HG03108 (cell line): ENCODE data around the gene CREBBP.

ENCODE experiments used
- ATAC-seq: cut with Tn5 transposase; IDR thresholded peaks from one replicate; pipeline ENCODE4 v1.9.1; 2021; ENCODE audit warnings: moderate library complexity; ENCODE audit not compliant: unreplicated experiment

CREBBP gene

GRCh38 chr16:3825103-3825502, 55.4 kb downstream of the CREBBP start:
- ATAC-seq: no peak

GRCh38 chr16:3824121-3824795, 56.3 kb downstream of the CREBBP start:
- no peak for ATAC-seq

DNA sequence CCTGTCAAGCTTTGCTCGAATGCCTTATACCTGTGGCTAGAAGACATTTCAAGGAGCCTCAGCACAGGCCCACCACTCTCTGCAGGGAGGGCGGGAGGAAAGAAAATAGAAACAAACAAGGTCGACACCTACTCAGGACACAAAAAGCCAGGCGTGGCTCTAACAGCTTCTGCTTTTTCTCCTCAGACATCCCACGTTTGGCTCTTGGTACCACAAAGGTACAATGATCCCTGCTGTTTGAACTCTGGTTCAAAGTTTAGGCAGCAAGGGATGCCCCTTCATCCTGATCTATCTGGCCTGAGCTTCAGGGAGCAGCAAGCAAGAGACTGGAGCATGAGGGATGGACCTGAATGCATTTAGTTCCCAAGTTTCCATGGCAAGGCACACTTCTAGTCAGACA, 57.1 kb downstream of the CREBBP start:
- ATAC-seq: no peak

DNA sequence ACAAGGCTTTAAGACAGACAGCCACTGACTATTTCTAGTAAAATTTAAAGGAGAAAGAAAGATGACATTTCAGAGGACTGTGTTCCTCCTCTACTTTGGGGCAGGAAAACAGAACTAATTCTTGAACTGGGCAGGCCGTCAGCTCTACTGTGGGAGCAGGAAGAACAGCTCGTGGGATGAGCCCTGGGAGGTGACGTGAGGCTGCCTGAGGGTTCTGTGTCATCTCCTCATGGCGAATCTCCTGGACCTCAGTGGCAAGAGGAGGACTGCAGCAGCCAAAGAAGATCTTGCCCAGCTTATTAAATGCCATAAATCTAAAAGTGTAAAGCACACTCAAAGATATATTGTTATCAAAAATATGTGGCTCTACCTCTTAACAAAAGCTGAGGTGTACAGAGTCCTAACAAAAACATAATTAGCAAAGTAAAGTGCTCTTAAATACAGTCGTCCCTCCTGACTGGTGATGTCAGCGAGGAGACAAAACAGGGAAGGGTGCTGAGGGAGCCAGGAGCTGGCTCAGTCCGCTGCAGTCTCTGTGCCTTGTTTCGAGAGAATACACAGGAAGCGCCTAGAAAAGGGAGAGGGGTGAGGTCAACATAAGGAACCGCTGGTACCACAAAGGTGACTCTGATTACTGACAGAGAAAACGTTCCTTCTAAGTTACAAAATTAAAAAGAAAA, 58.0 kb downstream of the CREBBP start:
- no peak for ATAC-seq

DNA sequence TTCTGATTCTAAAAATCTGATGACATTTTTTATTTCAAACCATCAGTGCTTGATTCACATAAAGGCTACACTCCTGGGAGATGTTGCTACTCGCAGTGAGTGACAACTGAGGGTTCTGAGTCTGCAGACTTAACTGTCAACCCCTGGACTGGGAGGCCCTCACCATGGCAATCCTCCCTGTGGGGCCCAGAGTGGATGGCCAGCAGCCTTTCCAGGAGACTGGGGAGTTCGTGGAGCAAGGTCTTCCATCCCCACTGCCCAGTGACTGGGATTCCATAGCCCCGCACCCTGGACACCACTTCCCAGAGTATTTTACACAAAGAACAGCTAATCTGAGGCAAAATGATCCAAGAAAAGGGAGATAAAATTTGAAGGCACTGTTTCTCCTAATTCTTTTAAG, 59.3 kb downstream of the CREBBP start:
- ATAC-seq: no peak

GRCh38 chr16:3819746-3820724, 60.5 kb downstream of the CREBBP start:
- no peak for ATAC-seq

DNA sequence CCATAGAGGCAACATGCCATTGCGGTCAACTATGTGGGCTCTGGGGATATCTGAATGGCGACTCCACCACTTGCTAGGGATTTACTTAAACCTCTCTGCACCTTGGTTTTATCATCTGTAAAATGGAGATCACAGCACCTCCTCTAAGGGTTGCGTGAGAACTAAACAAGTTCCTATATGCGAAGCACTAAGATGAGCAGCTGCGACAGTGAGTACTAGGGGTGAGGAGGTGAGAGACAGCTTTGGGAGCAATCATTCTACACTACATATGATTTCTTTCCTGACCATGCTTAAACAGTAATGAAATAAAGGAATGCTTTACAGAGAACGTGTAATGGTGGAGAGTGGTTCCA, 61.4 kb downstream of the CREBBP start:
- no peak for ATAC-seq

DNA sequence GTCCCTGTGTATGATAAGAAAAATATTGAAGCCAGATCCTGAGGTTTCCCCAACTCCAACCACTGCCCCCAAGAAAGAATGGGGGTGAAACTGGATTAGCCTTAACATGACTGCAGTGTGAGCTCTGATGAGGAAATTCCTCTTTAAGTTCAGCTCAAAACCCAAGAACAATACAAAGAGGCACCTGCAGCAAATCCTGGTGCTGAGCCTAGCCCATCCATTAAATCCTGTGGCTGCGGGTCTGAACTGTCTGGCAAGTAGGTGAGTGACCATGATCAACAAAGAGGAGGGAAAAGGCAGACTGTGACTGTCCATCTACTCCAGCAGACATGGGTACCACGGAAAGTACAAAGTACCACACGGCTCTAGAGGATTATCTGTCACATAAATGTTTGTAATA, 64.2 kb downstream of the CREBBP start:
- no peak for ATAC-seq

DNA sequence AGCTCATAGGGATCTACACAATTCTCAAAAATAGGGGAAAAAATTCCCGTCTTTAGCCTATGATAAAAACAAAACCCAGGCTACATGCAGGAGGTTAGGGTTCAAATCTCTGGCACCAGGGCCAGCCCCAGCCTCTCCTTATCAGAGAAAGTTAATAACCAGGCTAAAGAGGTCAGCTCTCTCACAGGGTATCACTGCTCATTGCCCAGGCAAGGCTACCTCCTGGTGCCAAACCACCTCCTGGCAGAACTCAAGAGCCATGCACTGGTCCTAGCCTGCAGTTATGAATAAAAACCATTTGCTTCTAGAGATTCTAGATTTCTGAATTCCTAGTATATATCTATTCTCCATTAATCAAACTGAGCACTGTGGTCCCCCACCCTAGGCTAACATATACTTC, 65.8 kb downstream of the CREBBP start:
- ATAC-seq: no peak

DNA sequence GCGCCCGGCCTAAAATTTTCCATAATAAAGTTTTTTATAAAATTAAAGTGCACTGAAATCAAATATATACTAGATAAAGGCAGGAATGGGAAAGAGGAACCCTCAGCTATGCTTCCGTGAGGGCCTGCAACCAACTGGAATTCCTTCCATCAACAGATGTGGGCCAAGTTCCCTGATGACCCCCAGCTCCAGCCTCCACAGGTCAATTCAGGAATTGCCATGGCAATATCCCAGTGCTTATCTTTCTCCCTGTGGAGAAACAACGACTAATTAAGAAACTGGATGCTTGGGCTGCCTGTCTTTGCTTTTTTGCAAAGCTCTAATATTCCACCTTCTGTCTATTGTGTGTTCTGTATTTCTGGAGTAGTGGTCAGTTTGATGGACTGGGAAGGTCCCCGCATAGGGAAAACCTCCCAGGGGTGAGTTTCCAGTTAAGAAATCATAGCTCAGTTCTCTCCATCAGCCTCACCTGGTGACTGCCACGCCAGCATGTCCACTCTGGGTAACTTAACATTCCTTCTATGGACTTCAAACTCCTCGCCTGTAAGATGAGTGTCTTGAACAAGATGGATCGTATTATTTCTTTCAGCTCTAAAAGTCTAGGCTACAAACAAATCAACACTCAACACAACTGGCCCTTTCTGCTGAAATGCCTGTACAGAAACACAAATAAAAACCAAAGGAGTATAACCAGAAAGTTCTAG, 67.9 kb downstream of the CREBBP start:
- no peak for ATAC-seq

GRCh38 chr16:3810818-3811217, 69.7 kb downstream of the CREBBP start:
- ATAC-seq: no peak

- no peak for ATAC-seq
These were observed 70.3 kb downstream of the CREBBP start for GRCh38 chr16:3810198-3810664.

DNA sequence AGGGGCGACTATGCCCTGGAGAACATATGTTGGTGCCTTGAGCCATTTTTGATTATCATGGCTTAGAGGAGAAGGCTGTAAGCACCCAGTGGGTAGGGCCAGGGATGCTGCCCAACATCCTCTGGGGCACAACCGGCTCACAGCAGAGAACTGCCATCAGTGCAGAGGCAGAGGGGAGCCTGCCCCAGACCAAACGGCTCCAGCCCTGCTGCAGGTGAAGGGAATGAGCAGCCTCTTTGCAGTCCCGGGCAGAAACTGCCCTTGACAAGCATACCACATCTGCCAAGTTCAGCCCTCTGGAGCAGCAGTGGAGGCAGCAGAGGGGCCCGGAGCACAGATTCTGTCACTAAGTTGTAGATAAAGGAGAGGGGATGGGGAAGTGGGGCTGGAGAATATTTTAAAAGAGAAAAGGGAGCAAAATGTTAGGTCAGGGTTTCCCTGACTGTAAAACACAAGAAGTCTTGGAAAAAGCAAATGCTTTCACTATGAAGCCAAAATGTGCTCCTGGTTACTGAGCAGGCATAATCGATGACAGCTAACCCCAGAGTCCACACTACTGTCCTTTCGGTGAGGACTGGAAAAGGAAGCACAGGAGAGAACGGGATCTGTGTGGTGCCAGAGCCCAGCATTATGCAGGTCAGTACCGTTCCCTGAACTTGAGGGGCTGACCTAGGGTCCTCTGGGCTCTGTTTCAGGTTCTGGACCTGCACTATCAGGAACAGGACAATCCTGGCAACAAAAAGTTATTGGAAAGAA, 72.0 kb downstream of the CREBBP start:
- no peak for ATAC-seq

- ATAC-seq: no peak
These were observed 72.9 kb downstream of the CREBBP start for GRCh38 chr16:3807425-3808123.

GRCh38 chr16:3804426-3805016, 76.0 kb downstream of the CREBBP start:
- no peak for ATAC-seq

- ATAC-seq: no peak
These were observed 79.8 kb downstream of the CREBBP start for GRCh38 chr16:3800477-3801270.

GRCh38 chr16:3800019-3800418, 80.5 kb downstream of the CREBBP start:
- ATAC-seq: no peak

DNA sequence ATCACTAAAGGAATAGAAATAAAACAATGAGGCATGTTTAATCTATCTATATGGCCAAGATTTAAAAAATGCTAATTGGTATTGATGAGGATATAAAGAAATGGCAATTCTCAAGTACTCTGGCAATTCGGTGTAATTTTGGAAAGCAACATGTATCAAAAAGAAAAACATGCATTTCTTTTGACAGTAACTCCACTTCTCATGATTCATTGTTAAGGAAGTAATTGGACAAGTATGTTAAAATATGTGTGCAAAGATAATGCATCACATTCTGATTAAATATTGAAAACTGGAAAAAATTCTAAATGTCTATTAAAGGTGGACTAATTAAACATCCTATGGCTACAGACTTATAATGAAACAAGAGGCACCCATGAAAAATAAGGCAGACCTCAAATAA, 81.2 kb downstream of the CREBBP start:
- ATAC-seq: no peak
